Measurements from ENCODE around the gene SEC14L5. TPM values are rescaled to one million over a fixed set of nuclear protein-coding genes. Genes with fewer than 3 reads are reported as not detected.

SEC14L5 gene
- total and polyA plus RNA-seq, 10 of the 15 experiments (the other 5 are each of a cell fraction or from before 2014, with no cell fraction given): 0.01 TPM; not detected in 9

DNA sequence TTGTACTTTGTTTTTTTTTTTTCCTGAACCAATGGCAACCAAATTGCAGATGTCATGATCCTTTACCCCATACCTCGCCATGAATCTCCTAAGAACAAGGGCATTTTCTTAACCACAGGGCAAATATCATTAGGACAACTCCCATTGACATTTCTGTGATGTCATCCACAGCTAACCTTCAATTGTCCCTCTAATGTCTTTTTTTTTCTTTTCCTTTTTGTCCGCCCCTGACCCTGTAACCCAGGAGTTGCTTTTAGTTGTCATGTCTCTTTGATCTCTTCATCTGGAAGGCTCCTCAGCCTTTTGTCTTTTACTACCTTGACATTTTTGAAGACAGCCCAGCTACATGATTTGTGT lies 76.0 kb downstream of the SEC14L5 start:
- BruUV-seq (replicated peaks): no TSS peak
- no peak for ATAC-seq
- peak overlapping the region; percentile 84 for H3K4me3 ChIP-seq
- H3K79me2 ChIP-seq (ENCODE audit: control insufficient read depth, insufficient read depth, low read length): no peaks in the 10 kb centered on the region
- 0 out of 2 replicates have a peak, but pooled peaks have one; percentile 29 for TF ChIP-seq ATF7 (IDR thresholded peaks at IDR 0.05; ENCODE audit: low read depth)
- no peak for TF ChIP-seq PML (IDR thresholded peaks at IDR 0.05; ENCODE audit: low read length)
- TF ChIP-seq SMARCA5 (IDR thresholded peaks at IDR 0.05): no peak
- FAIRE-seq: no peak
- H4K20me1 ChIP-seq (ENCODE audit: control insufficient read depth, insufficient read depth): no peaks in the 10 kb centered on the region
- H3K27me3 ChIP-seq (replicated peaks in 1 of 2; ENCODE audit: control insufficient read depth in 2 of 2, insufficient read depth in 2 of 2, low read length in 1 of 2): no peaks in the 10 kb centered on the region
- DNase-seq (ENCODE audit: low read depth, low spot score): no peak
- 9% methylated on average over 2 of the region's 2 CpGs for WGBS (ENCODE audit: insufficient coverage, insufficient replicate concordance, low lambda C conversion rate, missing lambda C conversion rate)
- ChIA-PET RAD21 (ENCODE audit: unreplicated experiment) (no interaction called here), CTCF (interaction anchor here (1.4 kb wide), 1 partner anchor 40 kb away, joined by 4 read pairs; no protein-coding TSS in a partner anchor), SMC1A (ENCODE audit: uncharacterized antibody, unreplicated experiment) (interaction anchor here (1.4 kb wide), 2 partner anchors 38 to 58 kb away, joined by 3 read pairs; partner anchors contain the start of gene ALG1), POLR2A (interaction anchor here (1.0 to 1.3 kb wide), 2 partner anchors 10 to 64 kb away, joined by 3 read pairs; no protein-coding TSS in a partner anchor)
- peak overlapping the region; percentile 70; the same call in 1 of the 2 replicates for H3K9ac ChIP-seq (ENCODE audit: control insufficient read depth, insufficient read depth, low read length)
- no peak overlapping the region for H3K27ac ChIP-seq (ENCODE audit: control insufficient read depth, insufficient read depth)
- H2AFZ ChIP-seq (ENCODE audit: control insufficient read depth, low read depth, low read length): peak overlapping the region; percentile 95
- no peaks in the 10 kb centered on the region for H3K36me3 ChIP-seq (ENCODE audit: control insufficient read depth in 2 of 2, insufficient read depth in 2 of 2, low read length in 1 of 2)
- no peaks in the 10 kb centered on the region for H3K9me3 ChIP-seq (replicated peaks; ENCODE audit: control insufficient read depth, insufficient read depth, low read length)
- in situ Hi-C loops (cut with MboI) (no loop called here), intact Hi-C loops (cut with micrococcal nuclease; ENCODE audit: unreplicated experiment) (no loop called here)
- H3K4me1 ChIP-seq (ENCODE audit: control insufficient read depth, insufficient read depth, low read length): peaks cover 12% of the 10 kb centered on the region
- peak overlapping the region; percentile 98 for H3K4me2 ChIP-seq (ENCODE audit: control insufficient read depth, insufficient read depth)

DNA sequence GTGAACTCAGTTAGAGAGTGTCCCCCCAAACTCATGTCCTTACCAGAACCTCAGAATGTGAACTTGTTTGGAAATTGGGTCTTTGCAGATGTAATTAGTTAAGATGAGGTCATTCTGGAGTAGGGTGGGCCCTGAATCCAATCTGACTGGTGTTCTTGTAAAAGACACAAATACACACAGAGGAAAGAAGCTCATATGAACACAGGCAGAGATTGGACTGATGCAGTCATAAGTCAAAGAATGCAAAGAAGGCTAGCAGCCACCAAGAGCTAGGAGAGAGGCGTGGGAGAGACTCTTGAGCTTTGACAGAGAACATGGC lies 77.7 kb downstream of the SEC14L5 start:
- no peaks in the 10 kb centered on the region for H3K36me3 ChIP-seq (ENCODE audit: control insufficient read depth in 2 of 2, insufficient read depth in 2 of 2, low read length in 1 of 2)
- CTCF ChIA-PET: no interaction called here
- RAD21 ChIA-PET (ENCODE audit: unreplicated experiment): no interaction called here
- in situ Hi-C loops (cut with MboI) (no loop called here), intact Hi-C loops (cut with micrococcal nuclease; ENCODE audit: unreplicated experiment) (no loop called here)
- no peaks in the 10 kb centered on the region for H4K20me1 ChIP-seq (ENCODE audit: control insufficient read depth, insufficient read depth)
- H3K27me3 ChIP-seq (replicated peaks in 1 of 2; ENCODE audit: control insufficient read depth in 2 of 2, insufficient read depth in 2 of 2, low read length in 1 of 2): no peaks in the 10 kb centered on the region
- H2AFZ ChIP-seq (ENCODE audit: control insufficient read depth, low read depth, low read length): no peak overlapping the region
- ATAC-seq (no peak), FAIRE-seq (no peak), DNase-seq (ENCODE audit: low read depth, low spot score) (no peak)
- SMC1A ChIA-PET (ENCODE audit: uncharacterized antibody, unreplicated experiment): no interaction called here
- TF ChIP-seq HDAC2 (IDR thresholded peaks at IDR 0.05) (no peak), ATF7 (IDR thresholded peaks at IDR 0.05; ENCODE audit: low read depth) (no peak)
- H3K4me1 ChIP-seq (ENCODE audit: control insufficient read depth, insufficient read depth, low read length): peaks cover 18% of the 10 kb centered on the region
- H3K27ac ChIP-seq (ENCODE audit: control insufficient read depth, insufficient read depth): no peak overlapping the region
- WGBS (ENCODE audit: insufficient coverage, insufficient replicate concordance, low lambda C conversion rate, missing lambda C conversion rate): 0% methylated on average over 1 of the region's 1 CpG
- no peaks in the 10 kb centered on the region for H3K79me2 ChIP-seq (ENCODE audit: control insufficient read depth, insufficient read depth, low read length)
- POLR2A ChIA-PET: no interaction called here
- H3K4me3 ChIP-seq: no peak overlapping the region
- BruUV-seq (replicated peaks): no TSS peak
- no peak overlapping the region for H3K9ac ChIP-seq (ENCODE audit: control insufficient read depth, insufficient read depth, low read length)
- H3K9me3 ChIP-seq (replicated peaks; ENCODE audit: control insufficient read depth, insufficient read depth, low read length): no peaks in the 10 kb centered on the region
- H3K4me2 ChIP-seq (ENCODE audit: control insufficient read depth, insufficient read depth): no peak overlapping the region

Data from GM12878 (cell line).